PFSK-1 (cell line): ENCODE results near the gene PDGFD.

Experiments used
- FOXP2 ChIP-seq: optimal IDR thresholded peaks from 2 replicates; pipeline ENCODE3; 2011; ENCODE audit warnings: borderline replicate concordance, control low read depth, inconsistent platforms; ENCODE audit not compliant: insufficient read depth; ENCODE audit errors: extremely low read length, extremely low read depth
- POLR2AphosphoS5 ChIP-seq: IDR thresholded peaks from 2 replicates; pipeline ENCODE4 v1.6.1; 2012; ENCODE audit warnings: low read depth, mild to moderate bottlenecking, control low read depth, low read length, moderate library complexity
- REST ChIP-seq, 2 experiments: IDR thresholded peaks; 2 replicates each; pipeline versions ENCODE4 v1.6.1 to v1.8.0; 2011 to 2012; ENCODE audit warnings: low read depth in 2 of 2, low read length in 2 of 2, control low read depth in 1 of 2, inconsistent platforms in 1 of 2, mild to moderate bottlenecking in 1 of 2, moderate library complexity in 1 of 2; ENCODE audit not compliant: insufficient read depth in 1 of 2
- SIN3A ChIP-seq: IDR thresholded peaks from 2 replicates; pipeline ENCODE4 v1.6.1; 2012; ENCODE audit warnings: mild to moderate bottlenecking, low read length, moderate library complexity, borderline replicate concordance; ENCODE audit not compliant: insufficient read depth
- TAF1 ChIP-seq: IDR thresholded peaks from 2 replicates; pipeline ENCODE4 v1.6.1; 2012; ENCODE audit warnings: low read length, control low read depth, borderline replicate concordance; ENCODE audit not compliant: insufficient read depth

Gene PDGFD

GRCh38 chr11:103949781-103950180 is 214.2 kb downstream of the PDGFD start:
- TF ChIP-seq FOXP2 (no peak), SIN3A (no peak), POLR2AphosphoS5 (no peak), TAF1 (no peak), REST (IDR thresholded peaks at IDR 0.05; ENCODE audit: insufficient read depth in 1 of 2, low read depth in 2 of 2, low read length in 2 of 2) (no peak)

- no peak for TF ChIP-seq SIN3A
- TF ChIP-seq REST (IDR thresholded peaks at IDR 0.05; ENCODE audit: insufficient read depth in 1 of 2, low read depth in 2 of 2, low read length in 2 of 2): no peak
- no peak for TF ChIP-seq POLR2AphosphoS5
- no peak for TF ChIP-seq FOXP2
- TF ChIP-seq TAF1: no peak
Measured at GRCh38 chr11:103948187-103948763, 215.7 kb downstream of the PDGFD start.

GRCh38 chr11:103947546-103947919 is 216.4 kb downstream of the PDGFD start:
- TF ChIP-seq FOXP2 (no peak), TAF1 (no peak), POLR2AphosphoS5 (no peak), REST (IDR thresholded peaks at IDR 0.05; ENCODE audit: insufficient read depth in 1 of 2, low read depth in 2 of 2, low read length in 2 of 2) (no peak), SIN3A (no peak)

- TF ChIP-seq REST (IDR thresholded peaks at IDR 0.05; ENCODE audit: insufficient read depth in 1 of 2, low read depth in 2 of 2, low read length in 2 of 2): no peak
- no peak for TF ChIP-seq FOXP2
- no peak for TF ChIP-seq TAF1
- TF ChIP-seq SIN3A: no peak
- TF ChIP-seq POLR2AphosphoS5: no peak
Measured at GRCh38 chr11:103946793-103947545, 217.0 kb downstream of the PDGFD start.
